Gastroesophageal sphincter (tissue), 4 donors: Measurements from ENCODE around the gene SULT4A1. TPM values are rescaled to one million over a fixed set of nuclear protein-coding genes. Genes with fewer than 3 reads are reported as not detected.

Experiments
- ATAC-seq: fragments of 150-250 bp; one replicate; pipeline ENCODE4 v1.9.1; 2016; ENCODE audit warnings: mild to moderate bottlenecking, moderate library complexity
- H3K27ac ChIP-seq, 4 donors: fragments of 200-600 bp; sonication (generic) in 3 of 4; 1 replicate in 3 of 4; 2 replicates in 1 of 4; pipeline ENCODE4 v1.5.1; 2016 to 2019
- H3K27me3 ChIP-seq: fragments of 200-600 bp; sonication (generic); one replicate; pipeline ENCODE4 v1.5.1; 2019
- H3K36me3 ChIP-seq, 2 donors: fragments of 200-600 bp; sonication (generic); one replicate each; pipeline ENCODE4 v1.5.1; 2019; ENCODE audit warnings: control low read depth in 1 of 2
- H3K4me1 ChIP-seq, 3 donors: fragments of 200-600 bp; sonication (generic); 1 replicate in 2 of 3; 2 replicates in 1 of 3; pipeline ENCODE4 v1.5.1; 2016 to 2019; ENCODE audit warnings: control low read depth in 2 of 3
- H3K4me3 ChIP-seq, 2 donors: fragments of 200-600 bp; sonication (generic); one replicate each; pipeline ENCODE4 v1.5.1; 2019; ENCODE audit warnings: mild to moderate bottlenecking in 1 of 2, moderate library complexity in 1 of 2
- H3K9me3 ChIP-seq, 3 donors: fragments of 200-600 bp; sonication (generic); one replicate each; pipeline ENCODE4 v1.5.1; 2017 to 2019; ENCODE audit warnings: control low read depth in 2 of 3
- CTCF ChIP-seq, 4 experiments: fragments of 200-600 bp in 2 of 4; fragments of 450-650 bp in 2 of 4; sonication (generic) in 1 of 4; IDR thresholded peaks; one replicate each; pipeline ENCODE4 v1.5.1; 2017 to 2019; ENCODE audit warnings: antibody characterized with exemption in 4 of 4, mild to moderate bottlenecking in 2 of 4, moderate library complexity in 2 of 4
- EP300 ChIP-seq: sonication (generic); formaldehyde crosslinking; IDR thresholded peaks from one replicate; pipeline ENCODE4 v1.6.1; 2017; ENCODE audit warnings: antibody characterized with exemption, mild to moderate bottlenecking
- POLR2A ChIP-seq, 2 donors: fragments of 450-650 bp; IDR thresholded peaks; one replicate each; pipeline ENCODE4 v1.6.1; 2017; ENCODE audit warnings: antibody characterized with exemption in 2 of 2, mild to moderate bottlenecking in 2 of 2, moderate library complexity in 1 of 2
- POLR2AphosphoS5 ChIP-seq: sonication (generic); formaldehyde crosslinking; IDR thresholded peaks from one replicate; pipeline ENCODE4 v1.6.1; 2017; ENCODE audit warnings: antibody characterized with exemption
- WGBS, 2 donors: methylation state at CpG; one replicate each; pipeline ENCODE4 v1.1.5; 2018; ENCODE audit warnings: low coverage in 1 of 2; 5-methylcytosine and 5-hydroxymethylcytosine counted together
- total RNA-seq, 4 donors: library from RNA; depleted of rRNA; stranded (reverse); fragments of >200 nt; gene quantifications; one replicate each; pipeline ENCODE4 v1.1.0, GENCODE V29; 2016

SULT4A1 gene
- total RNA-seq, 4 donors from 2014 or later, result 0.16 to 1.7 (median 0.54) TPM; not detected in 1

GRCh38 chr22:43883012-43883661 lies 20.8 kb upstream of the SULT4A1 start:
- Histone ChIP-seq H3K27ac (no peak overlapping the region), H3K4me3 (no peak overlapping the region), H3K36me3 (no peaks in the 10 kb centered on the region), H3K27me3 (peaks cover 82% of the 10 kb centered on the region), H3K4me1 (no peaks in the 10 kb centered on the region), H3K9me3 (no peaks in the 10 kb centered on the region)
- ATAC-seq, result no peak
- TF ChIP-seq CTCF (IDR thresholded peaks at IDR 0.05) (peak in 1 of 4 experiments; percentile 28), EP300 (no peak)
- 15 to 42% methylated on average over 2 to 3 of the region's 14 CpGs for WGBS, 2 donors

GRCh38 chr22:43882122-43882767 lies 19.9 kb upstream of the SULT4A1 start:
- Histone ChIP-seq H3K4me3 (no peak overlapping the region), H3K36me3 (no peaks in the 10 kb centered on the region), H3K27ac (no peak overlapping the region), H3K4me1 (no peaks in the 10 kb centered on the region), H3K27me3 (peaks cover 80% of the 10 kb centered on the region), H3K9me3 (no peaks in the 10 kb centered on the region)
- ATAC-seq, result no peak
- WGBS, 2 donors, result 75 to 83% methylated on average over 5 to 7 of the region's 9 CpGs
- no peak for TF ChIP-seq POLR2AphosphoS5
- no peak for TF ChIP-seq CTCF (IDR thresholded peaks at IDR 0.05)
- TF ChIP-seq POLR2A (IDR thresholded peaks at IDR 0.05), result no peak
- no peak for TF ChIP-seq EP300

- no peak for TF ChIP-seq POLR2A (IDR thresholded peaks at IDR 0.05)
- TF ChIP-seq POLR2AphosphoS5, result no peak
- TF ChIP-seq EP300, result no peak
- no peak for TF ChIP-seq CTCF (IDR thresholded peaks at IDR 0.05)
- Histone ChIP-seq H3K9me3 (no peaks in the 10 kb centered on the region), H3K4me1 (no peaks in the 10 kb centered on the region), H3K36me3 (no peaks in the 10 kb centered on the region), H3K27me3 (peaks cover 80% of the 10 kb centered on the region), H3K4me3 (no peak overlapping the region), H3K27ac (no peak overlapping the region)
- 80 to 88% methylated on average over 1 to 7 of the region's 19 CpGs for WGBS, 2 donors
- no peak for ATAC-seq
Measured at GRCh38 chr22:43881091-43882061, 19.1 kb upstream of the SULT4A1 start.

- no peaks in the 10 kb centered on the region for H3K36me3 ChIP-seq
- no peak for TF ChIP-seq EP300
- no peak for TF ChIP-seq POLR2AphosphoS5
- no peak for TF ChIP-seq POLR2A (IDR thresholded peaks at IDR 0.05)
- TF ChIP-seq CTCF (IDR thresholded peaks at IDR 0.05), result no peak
- peaks cover 78% of the 10 kb centered on the region for H3K27me3 ChIP-seq
- no peak overlapping the region for H3K27ac ChIP-seq
- 40 to 80% methylated on average over 1 to 2 of the region's 15 CpGs for WGBS, 2 donors
- no peak overlapping the region for H3K4me3 ChIP-seq
- H3K9me3 ChIP-seq, result no peaks in the 10 kb centered on the region
- no peak for ATAC-seq
- no peaks in the 10 kb centered on the region for H3K4me1 ChIP-seq
Measured at GRCh38 chr22:43880541-43880991, 18.3 kb upstream of the SULT4A1 start.
